Esophagus squamous epithelium (tissue), 5 donors: ENCODE results near the gene SDHC. TPM values are rescaled to one million over a fixed set of nuclear protein-coding genes. Genes with fewer than 3 reads are reported as not detected.

Source experiments
- DNase-seq: peaks from one replicate; lab custom pipeline; 2025; lab: John Stamatoyannopoulos, UW
- H3K27ac ChIP-seq, 4 donors: fragments of 200-600 bp; sonication (generic); one replicate each; pipeline ENCODE4 v1.5.1; 2016 to 2019; ENCODE audit warnings: mild to moderate bottlenecking in 1 of 4
- H3K27me3 ChIP-seq, 4 donors: fragments of 200-600 bp; sonication (generic); 1 replicate in 3 of 4; 2 replicates in 1 of 4; pipeline versions ENCODE4 v1.5.1 to v1.6.0; 2017 to 2021; ENCODE audit warnings: antibody characterized with exemption in 1 of 4
- H3K36me3 ChIP-seq, 3 donors: fragments of 200-600 bp; sonication (generic); one replicate each; pipeline ENCODE4 v1.5.1; 2016 to 2019
- H3K4me1 ChIP-seq, 3 donors: fragments of 200-600 bp; sonication (generic); one replicate each; pipeline ENCODE4 v1.5.1; 2017 to 2019
- H3K4me3 ChIP-seq, 4 donors: fragments of 200-600 bp; sonication (generic); 1 replicate in 3 of 4; 2 replicates in 1 of 4; pipeline ENCODE4 v1.5.1; 2016 to 2019; ENCODE audit warnings: mild to moderate bottlenecking in 2 of 4, moderate library complexity in 1 of 4
- H3K9me3 ChIP-seq, 3 donors: fragments of 200-600 bp; sonication (generic); one replicate each; pipeline ENCODE4 v1.5.1; 2016 to 2019
- POLR2A ChIP-seq, 4 donors: fragments of 450-650 bp; IDR thresholded peaks; one replicate each; pipeline ENCODE4 v1.6.1; 2017; ENCODE audit warnings: antibody characterized with exemption in 4 of 4, mild to moderate bottlenecking in 4 of 4, moderate library complexity in 3 of 4
- WGBS, 2 donors: methylation state at CpG; one replicate each; pipeline ENCODE4 v1.1.5; 2018; 5-methylcytosine and 5-hydroxymethylcytosine counted together
- intact Hi-C: fragments of 100-400 bp; cut with DNase I; formaldehyde crosslinking; loops from one replicate; pipeline ENCODE4 v1.15.0; 2022
- total RNA-seq, 4 donors: library from RNA; depleted of rRNA; stranded (reverse); fragments of >200 nt; gene quantifications; one replicate each; pipeline ENCODE4 v1.1.0, GENCODE V29; 2016
- TF ChIP-seq, protein P1 (sequence below), 6 experiments: fragments of 450-650 bp in 4 of 6; fragments of 200-600 bp in 2 of 6; sonication (generic) in 2 of 6; IDR thresholded peaks; one replicate each; pipeline ENCODE4 v1.5.1; 2016 to 2019; ENCODE audit warnings: antibody characterized with exemption in 6 of 6, mild to moderate bottlenecking in 4 of 6, moderate library complexity in 4 of 6
- donor health status: DM: yes; HTN: yes; CAD: no.

Gene SDHC
- total RNA-seq, 4 donors from 2014 or later, result 32.2 to 138 (median 70.1) TPM

DNA sequence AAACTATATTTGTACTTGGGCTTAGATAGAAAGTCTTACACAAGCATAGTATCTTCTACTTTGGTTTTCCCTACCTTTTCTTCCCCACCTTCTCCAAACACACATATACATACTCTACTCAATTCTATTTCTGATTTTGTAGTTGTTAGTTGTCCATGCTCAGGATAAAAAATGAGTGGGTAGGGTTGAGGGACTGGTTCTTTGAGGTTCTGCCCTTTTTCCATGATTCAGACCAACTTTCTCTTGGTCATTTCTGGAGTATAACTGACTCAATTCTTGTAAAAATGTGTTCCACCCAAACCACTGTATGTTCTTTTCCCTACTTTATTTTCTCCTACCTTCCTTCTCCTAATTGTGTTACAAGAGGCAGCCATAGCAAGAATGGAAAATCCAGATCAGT is 50.2 kb downstream of the SDHC start:
- intact Hi-C loops, result no loop called here
- peaks cover 0 to 70% (median 11%) of the 10 kb centered on the region in 3 donors for H3K36me3 ChIP-seq
- H3K27ac ChIP-seq, result no peak overlapping the region
- no peaks in the 10 kb centered on the region for H3K9me3 ChIP-seq
- no peaks in the 10 kb centered on the region for H3K27me3 ChIP-seq
- H3K4me1 ChIP-seq, result peaks cover 0 to 7% (median 5%) of the 10 kb centered on the region in 3 donors
- TF ChIP-seq, protein P1, sequence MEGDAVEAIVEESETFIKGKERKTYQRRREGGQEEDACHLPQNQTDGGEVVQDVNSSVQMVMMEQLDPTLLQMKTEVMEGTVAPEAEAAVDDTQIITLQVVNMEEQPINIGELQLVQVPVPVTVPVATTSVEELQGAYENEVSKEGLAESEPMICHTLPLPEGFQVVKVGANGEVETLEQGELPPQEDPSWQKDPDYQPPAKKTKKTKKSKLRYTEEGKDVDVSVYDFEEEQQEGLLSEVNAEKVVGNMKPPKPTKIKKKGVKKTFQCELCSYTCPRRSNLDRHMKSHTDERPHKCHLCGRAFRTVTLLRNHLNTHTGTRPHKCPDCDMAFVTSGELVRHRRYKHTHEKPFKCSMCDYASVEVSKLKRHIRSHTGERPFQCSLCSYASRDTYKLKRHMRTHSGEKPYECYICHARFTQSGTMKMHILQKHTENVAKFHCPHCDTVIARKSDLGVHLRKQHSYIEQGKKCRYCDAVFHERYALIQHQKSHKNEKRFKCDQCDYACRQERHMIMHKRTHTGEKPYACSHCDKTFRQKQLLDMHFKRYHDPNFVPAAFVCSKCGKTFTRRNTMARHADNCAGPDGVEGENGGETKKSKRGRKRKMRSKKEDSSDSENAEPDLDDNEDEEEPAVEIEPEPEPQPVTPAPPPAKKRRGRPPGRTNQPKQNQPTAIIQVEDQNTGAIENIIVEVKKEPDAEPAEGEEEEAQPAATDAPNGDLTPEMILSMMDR (IDR thresholded peaks at IDR 0.05), result no peak
- no peak for TF ChIP-seq POLR2A (IDR thresholded peaks at IDR 0.05)
- DNase-seq, result no peak
- no peak overlapping the region for H3K4me3 ChIP-seq

DNA sequence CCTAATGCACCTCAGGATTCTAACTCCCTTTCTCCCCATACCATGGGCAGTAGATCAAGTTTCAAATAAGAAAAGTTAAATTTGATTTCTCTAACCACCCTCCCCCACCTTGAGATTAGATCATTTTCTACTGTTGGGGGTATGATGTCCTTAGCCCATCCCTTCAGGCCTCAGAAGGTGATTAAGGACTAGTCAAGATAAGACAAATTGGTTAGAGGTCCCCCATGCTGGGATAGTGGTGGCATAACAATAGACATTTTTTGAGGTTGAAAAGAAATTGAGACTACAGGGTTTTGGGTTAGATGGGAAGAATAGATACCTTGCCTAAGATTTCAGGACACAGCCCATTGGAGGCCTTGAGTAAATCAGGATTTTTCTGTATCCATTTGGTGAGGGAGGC is 51.0 kb downstream of the SDHC start:
- Histone ChIP-seq H3K4me1 (peaks cover 0 to 7% (median 5%) of the 10 kb centered on the region in 3 donors), H3K27me3 (no peaks in the 10 kb centered on the region), H3K27ac (no peak overlapping the region), H3K4me3 (no peak overlapping the region), H3K9me3 (no peaks in the 10 kb centered on the region), H3K36me3 (peaks cover 0 to 61% (median 11%) of the 10 kb centered on the region in 3 donors)
- TF ChIP-seq POLR2A (IDR thresholded peaks at IDR 0.05), result no peak
- TF ChIP-seq, protein P1 (IDR thresholded peaks at IDR 0.05), result no peak
- intact Hi-C loops, result no loop called here
- no peak for DNase-seq

DNA sequence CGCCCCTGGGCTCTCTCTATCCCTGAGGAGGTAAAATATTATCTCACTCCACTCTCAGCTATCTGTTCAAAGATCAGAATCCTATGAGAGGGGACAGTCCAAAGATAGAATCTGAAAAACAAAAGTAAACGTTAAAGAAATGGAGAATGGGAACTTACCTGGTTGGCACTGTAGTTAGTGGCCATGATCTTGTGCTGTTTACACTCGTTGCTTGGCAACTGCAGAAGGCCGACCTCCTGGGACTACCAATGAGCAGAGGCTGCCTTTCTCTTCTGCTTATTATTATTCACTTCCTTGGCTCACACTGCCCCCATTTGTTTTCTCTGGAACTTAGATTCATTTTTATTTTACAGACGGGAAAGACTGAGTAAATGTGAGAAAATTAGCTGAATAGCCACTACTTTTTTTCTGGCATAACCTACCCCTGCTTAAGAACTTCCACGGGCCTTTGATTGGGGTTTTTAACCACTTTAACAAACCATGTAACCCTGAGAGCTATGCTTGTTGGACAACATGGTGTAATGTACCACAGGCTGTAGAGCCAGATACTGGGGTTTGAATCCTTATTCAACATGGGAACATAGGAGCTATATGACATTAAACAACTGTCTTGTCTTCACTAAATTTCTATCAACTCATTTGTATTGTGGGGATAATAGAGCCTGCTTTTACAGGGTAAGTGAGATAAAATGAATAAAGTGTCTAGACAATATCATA is 53.7 kb downstream of the SDHC start, which contains the start of gene CFAP126:
TSS of gene CFAP126 (minus strand) at position 193 of the 717 bp plus-strand sequence. CDS start at position 185, 8 bp downstream.
- no peak for DNase-seq
- peak within 1 kb of the TSS in 2 of 4 donors; percentile 9 to 16 for H3K27ac ChIP-seq
- peaks cover 0 to 41% (median 11%) of the 10 kb centered on the region in 3 donors for H3K36me3 ChIP-seq

DNA sequence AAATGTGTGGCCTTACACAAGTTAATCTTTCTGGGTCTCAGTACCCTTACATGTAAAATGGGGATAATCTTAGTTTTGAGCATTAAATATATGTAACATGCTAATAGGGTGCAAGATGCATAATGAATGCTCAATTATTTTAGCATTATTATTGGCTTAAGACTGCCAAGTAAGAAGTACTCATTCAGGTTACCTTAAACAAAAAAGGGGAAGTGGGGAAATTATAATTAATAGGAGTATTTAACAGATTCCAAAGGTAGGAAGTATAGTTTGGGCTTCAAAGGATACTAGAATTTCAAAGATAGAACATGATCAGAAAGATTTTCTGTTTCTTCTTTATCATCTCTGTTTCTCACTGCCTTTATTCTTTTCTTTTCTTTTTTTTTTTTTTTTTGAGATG is 59.3 kb downstream of the SDHC start:
- peaks cover 0 to 9% (median 0%) of the 10 kb centered on the region in 3 donors for H3K4me1 ChIP-seq
- no peak overlapping the region for H3K4me3 ChIP-seq
- no peak for TF ChIP-seq POLR2A (IDR thresholded peaks at IDR 0.05)
- TF ChIP-seq, protein P1 (IDR thresholded peaks at IDR 0.05), result no peak
- DNase-seq, result no peak
- H3K27ac ChIP-seq, result no peak overlapping the region
- H3K36me3 ChIP-seq, result no peaks in the 10 kb centered on the region
- no peaks in the 10 kb centered on the region for H3K27me3 ChIP-seq
- no peaks in the 10 kb centered on the region for H3K9me3 ChIP-seq
- intact Hi-C loops, result loop anchor here (10.0 kb wide), 2 partner anchors 79 to 149 kb away; partner anchors contain the start of genes APOA2 and TOMM40L

More for the DNA sequence above, 53.7 kb downstream of the SDHC start, which contains the start of gene CFAP126:
- intact Hi-C loops, result no loop called here
- H3K27me3 ChIP-seq, result no peaks in the 10 kb centered on the region
- H3K9me3 ChIP-seq, result no peaks in the 10 kb centered on the region
- H3K4me3 ChIP-seq, result no peak within 1 kb of the TSS
- peaks cover 0 to 9% (median 5%) of the 10 kb centered on the region in 3 donors for H3K4me1 ChIP-seq
- TF ChIP-seq POLR2A (IDR thresholded peaks at IDR 0.05), result no peak
- TF ChIP-seq, protein P1 (IDR thresholded peaks at IDR 0.05), result peak in 2 of 6 experiments; percentile 12 to 22
- 20 to 21% methylated on average over 6 of the region's 6 CpGs for WGBS, 2 donors

DNA sequence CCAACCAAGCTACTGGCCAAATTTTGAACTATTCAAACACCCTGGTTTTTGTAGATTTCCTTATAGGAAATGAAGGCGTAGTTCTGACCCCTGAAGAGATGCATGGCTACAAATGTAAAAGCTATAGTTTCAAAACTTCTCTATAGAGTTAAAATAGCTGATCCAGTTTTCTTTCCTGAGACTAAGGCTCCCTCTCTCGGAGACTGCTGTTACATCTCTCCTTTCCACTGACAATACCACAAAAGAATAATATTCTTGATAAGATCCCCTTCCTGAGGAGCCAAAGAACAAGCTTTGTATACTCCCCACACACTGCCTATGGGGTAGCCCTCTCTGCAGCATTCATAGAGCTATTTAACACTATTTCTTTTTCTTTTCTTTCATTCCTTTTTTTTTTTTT is 60.2 kb downstream of the SDHC start:
- intact Hi-C loops, result loop anchor here (10.0 kb wide), 2 partner anchors 80 to 150 kb away; partner anchors contain the start of genes APOA2 and TOMM40L
- WGBS, 2 donors, result 45 to 54% methylated on average over 2 of the region's 2 CpGs
- peaks cover 0 to 9% (median 0%) of the 10 kb centered on the region in 3 donors for H3K4me1 ChIP-seq

More for the DNA sequence above, 60.2 kb downstream of the SDHC start:
- H3K27me3 ChIP-seq, result no peaks in the 10 kb centered on the region
- H3K9me3 ChIP-seq, result no peaks in the 10 kb centered on the region
- TF ChIP-seq POLR2A (IDR thresholded peaks at IDR 0.05), result no peak
- TF ChIP-seq, protein P1 (IDR thresholded peaks at IDR 0.05), result peak in 2 of 6 experiments; percentile 5 to 20
- H3K27ac ChIP-seq, result no peak overlapping the region
- no peak overlapping the region for H3K4me3 ChIP-seq
- H3K36me3 ChIP-seq, result no peaks in the 10 kb centered on the region
- DNase-seq, result no peak
